Measurements from ENCODE around the gene NRP2. TPM values are rescaled to one million over a fixed set of nuclear protein-coding genes. Genes with fewer than 3 reads are reported as not detected.

The NRP2 gene
- total RNA-seq, 2 donors from 2014 or later, result 0.91 to 2.2 TPM

GRCh38 chr2:205717999-205718398 lies 35.7 kb downstream of the NRP2 start:
- no peaks in the 10 kb centered on the region for H3K36me3 Mint-ChIP-seq (ENCODE audit: low read depth)
- peaks cover 7% of the 10 kb centered on the region for H3K4me1 Mint-ChIP-seq
- H3K9me3 Mint-ChIP-seq, result no peaks in the 10 kb centered on the region
- H3K27me3 Mint-ChIP-seq, result peaks cover 9% of the 10 kb centered on the region
- ATAC-seq (replicated peaks), result no peak
- no peak overlapping the region for H3K4me3 Mint-ChIP-seq
- H3K27ac Mint-ChIP-seq, result no peak overlapping the region

GRCh38 chr2:205719847-205720246 lies 37.5 kb downstream of the NRP2 start:
- Mint-ChIP-seq H3K27ac (no peak overlapping the region), H3K4me3 (no peak overlapping the region), H3K27me3 (peaks cover 9% of the 10 kb centered on the region), H3K9me3 (no peaks in the 10 kb centered on the region), H3K36me3 (ENCODE audit: low read depth) (no peaks in the 10 kb centered on the region), H3K4me1 (peaks cover under 1% of the 10 kb centered on the region)
- ATAC-seq (replicated peaks), result no peak

GRCh38 chr2:205720451-205720902 lies 38.2 kb downstream of the NRP2 start:
- no peaks in the 10 kb centered on the region for H3K4me1 Mint-ChIP-seq
- no peaks in the 10 kb centered on the region for H3K9me3 Mint-ChIP-seq
- no peak for ATAC-seq (replicated peaks)
- H3K27me3 Mint-ChIP-seq, result peaks cover 8% of the 10 kb centered on the region
- no peak overlapping the region for H3K27ac Mint-ChIP-seq
- H3K36me3 Mint-ChIP-seq (ENCODE audit: low read depth), result no peaks in the 10 kb centered on the region
- H3K4me3 Mint-ChIP-seq, result no peak overlapping the region

GRCh38 chr2:205721057-205721449 lies 38.8 kb downstream of the NRP2 start:
- ATAC-seq (replicated peaks), result no peak
- H3K4me3 Mint-ChIP-seq, result no peak overlapping the region
- no peak overlapping the region for H3K27ac Mint-ChIP-seq
- peaks cover 3% of the 10 kb centered on the region for H3K27me3 Mint-ChIP-seq
- H3K4me1 Mint-ChIP-seq, result no peaks in the 10 kb centered on the region
- H3K36me3 Mint-ChIP-seq (ENCODE audit: low read depth), result no peaks in the 10 kb centered on the region
- H3K9me3 Mint-ChIP-seq, result no peaks in the 10 kb centered on the region

GRCh38 chr2:205722283-205722918 lies 40.1 kb downstream of the NRP2 start:
- no peak for ATAC-seq (replicated peaks)
- H3K27me3 Mint-ChIP-seq, result no peaks in the 10 kb centered on the region

GRCh38 chr2:205723179-205723578 lies 40.9 kb downstream of the NRP2 start:
- no peak for ATAC-seq (replicated peaks)
- no peaks in the 10 kb centered on the region for H3K4me1 Mint-ChIP-seq
- no peak overlapping the region for H3K4me3 Mint-ChIP-seq
- H3K36me3 Mint-ChIP-seq (ENCODE audit: low read depth), result no peaks in the 10 kb centered on the region
- no peaks in the 10 kb centered on the region for H3K27me3 Mint-ChIP-seq
- H3K9me3 Mint-ChIP-seq, result no peaks in the 10 kb centered on the region
- H3K27ac Mint-ChIP-seq, result no peak overlapping the region

More at GRCh38 chr2:205722283-205722918, 40.1 kb downstream of the NRP2 start:
- no peaks in the 10 kb centered on the region for H3K9me3 Mint-ChIP-seq
- H3K36me3 Mint-ChIP-seq (ENCODE audit: low read depth), result no peaks in the 10 kb centered on the region
- no peak overlapping the region for H3K27ac Mint-ChIP-seq
- H3K4me1 Mint-ChIP-seq, result no peaks in the 10 kb centered on the region
- H3K4me3 Mint-ChIP-seq, result no peak overlapping the region

- Mint-ChIP-seq H3K27ac (no peak overlapping the region), H3K36me3 (ENCODE audit: low read depth) (no peaks in the 10 kb centered on the region), H3K9me3 (no peaks in the 10 kb centered on the region), H3K4me1 (no peaks in the 10 kb centered on the region), H3K27me3 (peaks cover 3% of the 10 kb centered on the region), H3K4me3 (no peak overlapping the region)
- no peak for ATAC-seq (replicated peaks)
These were observed 42.8 kb downstream of the NRP2 start for GRCh38 chr2:205725059-205725458.

- Mint-ChIP-seq H3K27me3 (peaks cover 3% of the 10 kb centered on the region), H3K9me3 (no peaks in the 10 kb centered on the region), H3K4me3 (no peak overlapping the region), H3K4me1 (no peaks in the 10 kb centered on the region), H3K36me3 (ENCODE audit: low read depth) (no peaks in the 10 kb centered on the region), H3K27ac (no peak overlapping the region)
- no peak for ATAC-seq (replicated peaks)
These were observed 44.2 kb downstream of the NRP2 start for GRCh38 chr2:205726506-205726905.

- ATAC-seq (replicated peaks), result no peak
These were observed 44.9 kb downstream of the NRP2 start for GRCh38 chr2:205727174-205727573.

GRCh38 chr2:205728366-205728765 lies 46.1 kb downstream of the NRP2 start:
- Mint-ChIP-seq H3K4me1 (no peaks in the 10 kb centered on the region), H3K27ac (no peak overlapping the region), H3K36me3 (ENCODE audit: low read depth) (no peaks in the 10 kb centered on the region), H3K27me3 (peaks cover 3% of the 10 kb centered on the region), H3K9me3 (no peaks in the 10 kb centered on the region), H3K4me3 (no peak overlapping the region)
- ATAC-seq (replicated peaks), result no peak

More at GRCh38 chr2:205727174-205727573, 44.9 kb downstream of the NRP2 start:
- Mint-ChIP-seq H3K36me3 (ENCODE audit: low read depth) (no peaks in the 10 kb centered on the region), H3K27me3 (peaks cover 3% of the 10 kb centered on the region), H3K4me1 (no peaks in the 10 kb centered on the region), H3K9me3 (no peaks in the 10 kb centered on the region), H3K27ac (no peak overlapping the region), H3K4me3 (no peak overlapping the region)

- Mint-ChIP-seq H3K4me1 (no peaks in the 10 kb centered on the region), H3K27ac (no peak overlapping the region), H3K36me3 (ENCODE audit: low read depth) (no peaks in the 10 kb centered on the region), H3K27me3 (peaks cover 13% of the 10 kb centered on the region), H3K4me3 (no peak overlapping the region), H3K9me3 (no peaks in the 10 kb centered on the region)
- ATAC-seq (replicated peaks), result no peak
These were observed 47.9 kb downstream of the NRP2 start for GRCh38 chr2:205730191-205730590.

- H3K4me3 Mint-ChIP-seq, result no peak overlapping the region
- H3K9me3 Mint-ChIP-seq, result no peaks in the 10 kb centered on the region
- ATAC-seq (replicated peaks), result no peak
- H3K4me1 Mint-ChIP-seq, result no peaks in the 10 kb centered on the region
- H3K27ac Mint-ChIP-seq, result no peak overlapping the region
- peaks cover 13% of the 10 kb centered on the region for H3K27me3 Mint-ChIP-seq
- H3K36me3 Mint-ChIP-seq (ENCODE audit: low read depth), result no peaks in the 10 kb centered on the region
These were observed 48.6 kb downstream of the NRP2 start for GRCh38 chr2:205730701-205731582.

GRCh38 chr2:205731583-205731981 lies 49.3 kb downstream of the NRP2 start:
- ATAC-seq (replicated peaks), result no peak
- Mint-ChIP-seq H3K27me3 (peaks cover 13% of the 10 kb centered on the region), H3K36me3 (ENCODE audit: low read depth) (no peaks in the 10 kb centered on the region), H3K4me1 (no peaks in the 10 kb centered on the region), H3K9me3 (no peaks in the 10 kb centered on the region), H3K4me3 (no peak overlapping the region), H3K27ac (no peak overlapping the region)

- H3K27ac Mint-ChIP-seq, result no peak overlapping the region
- no peak overlapping the region for H3K4me3 Mint-ChIP-seq
- no peak for ATAC-seq (replicated peaks)
- peaks cover 13% of the 10 kb centered on the region for H3K27me3 Mint-ChIP-seq
- H3K9me3 Mint-ChIP-seq, result no peaks in the 10 kb centered on the region
- H3K4me1 Mint-ChIP-seq, result no peaks in the 10 kb centered on the region
- no peaks in the 10 kb centered on the region for H3K36me3 Mint-ChIP-seq (ENCODE audit: low read depth)
These were observed 50.0 kb downstream of the NRP2 start for GRCh38 chr2:205732314-205732713.

GRCh38 chr2:205733082-205733481 lies 50.8 kb downstream of the NRP2 start:
- Mint-ChIP-seq H3K4me3 (no peak overlapping the region), H3K9me3 (no peaks in the 10 kb centered on the region), H3K36me3 (ENCODE audit: low read depth) (no peaks in the 10 kb centered on the region), H3K27ac (no peak overlapping the region), H3K4me1 (no peaks in the 10 kb centered on the region), H3K27me3 (peaks cover 13% of the 10 kb centered on the region)
- no peak for ATAC-seq (replicated peaks)

Measured in activated T-helper 17 cell treated with anti-CD3 and anti-CD28 coated beads, Interleukin-2, amount 50 U/mL, for 72 hours (primary cell).